Fibroblast of skin of left biceps (primary cell): Measurements from ENCODE around the gene OR11L1.

ENCODE experiments used
- DNase-seq, 2 experiments: peaks; one replicate each; pipeline ENCODE4 v3.0.0-alpha.2; 2013; ENCODE audit warnings: low read depth in 2 of 2

Gene OR11L1, protein sequence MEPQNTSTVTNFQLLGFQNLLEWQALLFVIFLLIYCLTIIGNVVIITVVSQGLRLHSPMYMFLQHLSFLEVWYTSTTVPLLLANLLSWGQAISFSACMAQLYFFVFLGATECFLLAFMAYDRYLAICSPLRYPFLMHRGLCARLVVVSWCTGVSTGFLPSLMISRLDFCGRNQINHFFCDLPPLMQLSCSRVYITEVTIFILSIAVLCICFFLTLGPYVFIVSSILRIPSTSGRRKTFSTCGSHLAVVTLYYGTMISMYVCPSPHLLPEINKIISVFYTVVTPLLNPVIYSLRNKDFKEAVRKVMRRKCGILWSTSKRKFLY

GRCh38 chr1:247841796-247842195 lies at the start of gene OR11L1:
Gene OR11L1, minus strand, starts transcription at chr1:247841896. Its CDS starts 0 bp downstream, at chr1:247841896.
- no peak for DNase-seq

GRCh38 chr1:247884797-247885413 lies 43.2 kb upstream of the OR11L1 start:
- no peak for DNase-seq

GRCh38 chr1:247883346-247883745 lies 41.6 kb upstream of the OR11L1 start:
- DNase-seq = no peak

DNA sequence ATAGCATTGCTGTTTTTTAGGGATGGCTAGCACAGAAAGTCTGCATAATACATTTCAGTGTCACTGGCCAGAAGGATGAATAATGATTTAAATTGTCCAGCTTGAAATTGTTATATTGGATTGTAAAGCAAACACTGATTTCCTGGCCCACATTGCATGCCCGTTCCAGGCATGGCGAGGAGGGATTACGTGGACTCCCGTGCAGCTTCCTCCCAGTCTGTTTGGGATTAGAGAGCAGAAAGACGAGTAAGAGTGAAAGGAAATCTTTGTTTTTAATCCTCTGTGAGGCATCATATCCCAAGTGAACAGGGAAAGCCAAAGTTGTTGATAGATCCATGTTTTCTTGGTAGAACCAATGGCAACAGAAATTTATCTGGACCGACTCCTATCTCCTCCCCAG lies 23.7 kb upstream of the OR11L1 start:
- DNase-seq = no peak

GRCh38 chr1:247864644-247865043 lies 22.9 kb upstream of the OR11L1 start:
- DNase-seq = no peak

DNA sequence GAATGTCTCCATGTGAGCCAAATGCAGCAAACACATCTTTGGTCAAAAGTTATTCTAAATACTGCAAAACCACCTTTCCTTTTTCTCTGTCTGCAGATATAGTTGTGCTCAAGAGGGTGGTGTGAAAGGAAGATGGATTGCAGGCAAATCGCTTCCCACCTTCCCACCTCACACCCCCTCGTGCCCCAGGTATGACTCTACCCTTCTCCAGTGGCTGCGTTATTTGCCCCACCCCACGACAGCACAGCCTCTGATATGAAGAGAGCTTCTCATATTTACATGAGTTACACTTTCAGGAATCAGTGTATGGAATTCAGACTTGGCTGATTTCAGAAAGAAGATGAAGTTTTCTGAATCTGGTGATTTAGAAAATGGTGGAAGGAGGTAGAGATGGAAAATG lies 21.1 kb upstream of the OR11L1 start:
- DNase-seq = no peak

- DNase-seq = no peak
Observed at GRCh38 chr1:247857985-247858619, 16.4 kb upstream of the OR11L1 start.

- no peak for DNase-seq
Observed at GRCh38 chr1:247857069-247857984, 15.6 kb upstream of the OR11L1 start, which contains the start of gene TRIM58. Gene TRIM58, plus strand, starts transcription at chr1:247857187. Its CDS starts 60 bp downstream, at chr1:247857247.

DNA sequence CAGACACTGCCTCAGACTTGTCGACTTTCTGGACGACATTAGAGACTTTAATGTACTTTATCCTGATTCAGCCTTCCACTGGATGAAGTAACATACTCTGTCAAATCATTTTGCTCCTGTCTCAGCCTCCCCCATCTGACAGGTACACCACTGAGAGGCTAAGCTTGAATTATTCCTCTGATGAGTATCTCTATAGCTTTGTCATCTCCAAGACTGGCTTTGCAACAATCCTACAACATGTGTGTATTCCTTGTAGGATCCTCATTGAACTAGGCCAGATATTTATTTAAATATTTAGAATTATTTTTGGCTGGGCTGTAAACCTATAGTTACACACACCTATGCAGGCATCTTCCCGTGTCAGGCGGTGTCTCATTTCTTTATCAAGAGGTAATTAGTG lies 14.2 kb upstream of the OR11L1 start:
- no peak for DNase-seq

- DNase-seq = no peak
Observed at GRCh38 chr1:247854899-247855545, 13.3 kb upstream of the OR11L1 start.

- DNase-seq = no peak
Observed at GRCh38 chr1:247849616-247850015, 7.9 kb upstream of the OR11L1 start.

DNA sequence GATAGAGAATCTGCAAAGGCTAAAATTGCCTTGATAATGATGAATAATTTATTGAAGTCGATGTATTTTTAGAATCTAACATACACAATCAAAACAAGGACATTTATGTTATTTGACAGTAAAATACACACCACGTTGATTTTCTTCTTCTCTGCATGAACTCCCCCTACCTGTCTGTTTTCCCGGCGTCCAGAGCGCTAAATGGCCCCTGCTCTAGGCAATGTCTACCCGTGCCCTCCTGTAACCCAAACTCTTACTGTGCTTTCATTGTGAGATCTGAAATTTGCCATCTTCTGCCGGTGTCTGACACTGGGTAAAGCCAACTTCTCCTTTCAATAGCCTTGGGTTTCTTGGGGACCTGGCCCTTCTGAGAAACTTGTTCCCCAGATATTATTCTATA lies 6.7 kb upstream of the OR11L1 start:
- no peak for DNase-seq

GRCh38 chr1:247845693-247846017 lies 4.0 kb upstream of the OR11L1 start:
- no peak for DNase-seq

- no peak for DNase-seq
Observed at GRCh38 chr1:247845011-247845692, 3.5 kb upstream of the OR11L1 start.

GRCh38 chr1:247843411-247843810 lies 1.7 kb upstream of the OR11L1 start:
- no peak for DNase-seq

GRCh38 chr1:247840818-247841217 lies 878 bp downstream of the OR11L1 start:
- no peak for DNase-seq

DNA sequence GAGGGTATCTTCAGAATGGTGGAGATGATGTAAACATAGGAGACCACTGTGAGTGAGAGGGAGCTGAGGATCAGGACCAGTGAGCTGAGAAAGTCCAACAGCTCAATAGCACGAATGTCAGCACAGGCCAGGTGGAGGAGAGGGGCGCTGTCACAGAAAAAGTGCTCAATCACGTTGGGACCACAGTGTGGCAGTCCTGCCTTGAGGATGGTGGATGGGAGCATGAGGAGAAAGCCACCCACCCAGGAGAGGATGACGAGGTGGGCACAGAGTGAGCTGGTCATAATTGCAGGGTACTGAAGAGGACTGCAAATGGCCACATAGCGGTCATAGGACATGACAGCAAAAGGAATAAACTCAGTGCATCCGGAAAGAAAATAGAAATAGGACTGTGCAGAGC lies 8.1 kb downstream of the OR11L1 start:
- DNase-seq = no peak

DNA sequence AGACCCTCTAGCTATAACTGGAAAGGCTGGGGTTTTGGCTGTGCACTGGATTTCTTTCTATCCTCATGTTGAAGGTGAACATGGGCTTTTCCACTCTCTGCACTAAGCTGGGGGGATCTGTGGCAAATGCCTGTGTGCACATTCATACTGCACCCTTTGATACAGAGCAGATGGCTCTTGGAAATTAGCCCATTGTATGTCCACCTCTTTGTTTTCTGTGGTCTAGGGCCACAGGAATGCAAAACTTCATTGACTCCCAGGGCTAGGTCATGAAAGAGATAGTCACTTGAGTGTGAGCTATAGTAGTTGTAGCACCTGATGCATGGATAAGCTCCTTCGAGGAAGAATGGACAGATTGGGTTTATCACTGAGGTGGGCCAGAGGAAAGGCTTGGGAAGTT lies 12.0 kb downstream of the OR11L1 start:
- DNase-seq = no peak

GRCh38 chr1:247825362-247825761 lies 16.3 kb downstream of the OR11L1 start:
- DNase-seq = no peak

DNA sequence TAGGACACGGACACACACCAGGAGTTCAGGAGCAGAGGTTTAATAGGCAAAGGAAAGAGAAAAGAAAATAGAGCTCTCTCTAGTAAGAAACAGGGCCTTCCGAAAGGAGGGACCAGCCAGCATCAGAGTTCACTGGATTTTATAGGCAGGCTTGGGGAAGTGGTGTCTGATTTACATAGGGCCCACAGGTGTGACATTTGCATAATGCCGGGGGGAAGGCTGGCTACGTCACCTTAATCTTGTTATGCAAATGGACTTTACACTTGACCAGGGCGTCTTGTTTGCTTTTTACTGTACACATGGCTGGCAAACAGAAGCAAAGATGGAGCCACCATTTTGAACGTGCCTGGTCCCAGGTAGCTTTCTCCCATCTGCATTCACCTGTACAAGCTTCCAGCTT lies 17.7 kb downstream of the OR11L1 start, which contains the start of gene OR14A16:
Gene OR14A16 (minus strand): TSS at position 97 of the 400 bp plus-strand sequence. CDS start 8,390 bp downstream, outside the sequence.
- no peak for DNase-seq

- no peak for DNase-seq
Observed at GRCh38 chr1:247822060-247822459, 19.6 kb downstream of the OR11L1 start.
